SK-N-SH treated with all-trans-retinoic acid at 6 μM for 48 hours (cell line): ENCODE results near the gene CNTFR.

Experiments
- ATAC-seq: fragments of 200-7000 bp; cut with Tn5 transposase; 3 replicates; pipeline ENCODE4 v1.9.1; 2020; ENCODE audit warnings: mild to moderate bottlenecking, moderate library complexity
- BACH2 ChIP-seq: fragments of 250-450 bp; sonication (Bioruptor Pico); IDR thresholded peaks from 2 replicates; pipeline ENCODE4 v1.9.0; 2021; ENCODE audit warnings: mild to moderate bottlenecking, borderline replicate concordance
- CREB5 ChIP-seq: fragments of 250-450 bp; sonication (Bioruptor Pico); IDR thresholded peaks from 2 replicates; pipeline ENCODE4 v1.5.1; 2020; ENCODE audit warnings: low read depth, mild to moderate bottlenecking, moderate library complexity
- CSDC2 ChIP-seq: fragments of 250-450 bp; sonication (Bioruptor Pico); IDR thresholded peaks from 2 replicates; pipeline ENCODE4 v1.5.0; 2020; ENCODE audit warnings: mild to moderate bottlenecking, moderate library complexity
- ESRRG ChIP-seq: fragments of 250-450 bp; sonication (Bioruptor Pico); IDR thresholded peaks from 2 replicates; pipeline ENCODE4 v1.6.1; 2021; ENCODE audit warnings: mild to moderate bottlenecking
- GLIS3 ChIP-seq: fragments of 250-450 bp; sonication (Bioruptor Pico); IDR thresholded peaks from 2 replicates; pipeline ENCODE4 v1.5.0; 2020; ENCODE audit warnings: mild to moderate bottlenecking, moderate library complexity
- ISL1 ChIP-seq: fragments of 250-450 bp; sonication (Bioruptor Pico); IDR thresholded peaks from 2 replicates; pipeline ENCODE4 v2.1.2; 2022; ENCODE audit warnings: mild to moderate bottlenecking, moderate library complexity
- OSR1 ChIP-seq: fragments of 250-450 bp; sonication (Bioruptor Pico); IDR thresholded peaks from 2 replicates; pipeline ENCODE4 v1.8.0; 2022; ENCODE audit warnings: moderate library complexity, mild to moderate bottlenecking, inconsistent platforms
- POU6F1 ChIP-seq: fragments of 250-450 bp; sonication (Bioruptor Pico); IDR thresholded peaks from 2 replicates; pipeline ENCODE4 v1.8.0; 2021; ENCODE audit warnings: low read depth, mild to moderate bottlenecking, moderate library complexity, borderline replicate concordance
- PPARA ChIP-seq: fragments of 250-450 bp; sonication (Bioruptor Pico); IDR thresholded peaks from 2 replicates; pipeline ENCODE4 v1.5.0; 2020; ENCODE audit warnings: mild to moderate bottlenecking, borderline replicate concordance
- RARB ChIP-seq: fragments of 250-450 bp; sonication (Bioruptor Pico); IDR thresholded peaks from 2 replicates; pipeline ENCODE4 v1.8.0; 2021; ENCODE audit warnings: mild to moderate bottlenecking, moderate library complexity
- SNAI2 ChIP-seq: fragments of 250-450 bp; sonication (Bioruptor Pico); IDR thresholded peaks from 2 replicates; pipeline ENCODE4 v1.5.0; 2020; ENCODE audit warnings: mild to moderate bottlenecking, moderate library complexity
- TCF4 ChIP-seq: fragments of 250-450 bp; sonication (Bioruptor Pico); IDR thresholded peaks from 2 replicates; pipeline ENCODE4 v1.8.0; 2021; ENCODE audit warnings: mild to moderate bottlenecking, moderate library complexity, borderline replicate concordance
- TOX ChIP-seq: fragments of 250-450 bp; sonication (Bioruptor Pico); IDR thresholded peaks from 2 replicates; pipeline ENCODE4 v1.8.0; 2021; ENCODE audit warnings: mild to moderate bottlenecking, moderate library complexity, borderline replicate concordance
- ZC3H10 ChIP-seq: fragments of 250-450 bp; sonication (Bioruptor Pico); IDR thresholded peaks from 2 replicates; pipeline ENCODE4 v1.5.1; 2021; ENCODE audit warnings: mild to moderate bottlenecking, moderate library complexity
- ZFP3 ChIP-seq: fragments of 250-450 bp; sonication (Bioruptor Pico); IDR thresholded peaks from 2 replicates; pipeline ENCODE4 v1.5.0; 2020; ENCODE audit warnings: mild to moderate bottlenecking, moderate library complexity
- ZFP30 ChIP-seq: fragments of 450-650 bp; formaldehyde crosslinking; IDR thresholded peaks from 2 replicates; pipeline ENCODE4 v1.5.0; 2022; ENCODE audit warnings: mild to moderate bottlenecking, moderate library complexity
- ZNF565 ChIP-seq: fragments of 450-650 bp; formaldehyde crosslinking; conservative IDR thresholded peaks from 2 replicates; pipeline ENCODE4 v1.5.0; 2020; ENCODE audit warnings: low read depth, mild to moderate bottlenecking, moderate library complexity
- ZNF70 ChIP-seq: fragments of 450-650 bp; formaldehyde crosslinking; IDR thresholded peaks from 2 replicates; pipeline ENCODE4 v1.5.0; 2020; ENCODE audit warnings: mild to moderate bottlenecking, moderate library complexity
- ZNF8 ChIP-seq: fragments of 450-650 bp; formaldehyde crosslinking; IDR thresholded peaks from 2 replicates; pipeline ENCODE4 v1.5.0; 2020; ENCODE audit warnings: mild to moderate bottlenecking, moderate library complexity
- TF ChIP-seq, protein P1 (sequence below): fragments of 250-450 bp; sonication (Bioruptor Pico); IDR thresholded peaks from 2 replicates; pipeline ENCODE4 v1.5.0; 2020; ENCODE audit warnings: mild to moderate bottlenecking, moderate library complexity
- TF ChIP-seq, protein P2 (sequence below): fragments of 250-450 bp; sonication (Bioruptor Pico); IDR thresholded peaks from 2 replicates; pipeline ENCODE4 v1.5.1; 2021; ENCODE audit warnings: mild to moderate bottlenecking, moderate library complexity
- TF ChIP-seq, protein P3 (sequence below): fragments of 250-450 bp; sonication (Bioruptor Pico); IDR thresholded peaks from 2 replicates; pipeline ENCODE4 v1.8.0; 2020; ENCODE audit warnings: mild to moderate bottlenecking, moderate library complexity, borderline replicate concordance

CNTFR gene

DNA sequence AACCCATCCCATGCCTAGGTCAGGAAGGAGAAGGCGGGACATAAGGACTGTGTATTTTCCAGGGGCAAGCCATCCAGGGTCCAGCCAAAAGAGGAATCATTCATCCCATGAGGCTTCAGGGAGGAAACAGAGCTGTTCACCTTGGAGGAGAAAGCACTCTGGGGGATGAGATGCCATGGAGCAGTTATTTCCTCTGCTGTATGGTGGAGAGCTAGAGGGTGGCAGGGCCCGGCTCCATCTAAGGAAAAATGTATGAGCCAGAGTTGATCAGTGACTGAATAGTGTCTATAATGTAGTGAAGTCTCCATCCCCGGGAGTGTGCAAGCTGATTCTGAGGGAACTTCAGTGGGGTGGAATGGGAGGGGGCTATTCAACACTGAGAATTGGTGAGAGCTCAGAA is 74.7 kb downstream of the CNTFR start:
- no peak for TF ChIP-seq ZNF565 (CRISPR knock-in tag)
- TF ChIP-seq TOX (CRISPR knock-in tag): no peak
- no peak for TF ChIP-seq PPARA
- no peak for TF ChIP-seq SNAI2 (CRISPR knock-in tag)
- TF ChIP-seq ZFP3: no peak
- TF ChIP-seq CSDC2 (CRISPR knock-in tag): no peak
- TF ChIP-seq TCF4 (CRISPR knock-in tag): no peak
- no peak for TF ChIP-seq CREB5
- TF ChIP-seq, protein P1, sequence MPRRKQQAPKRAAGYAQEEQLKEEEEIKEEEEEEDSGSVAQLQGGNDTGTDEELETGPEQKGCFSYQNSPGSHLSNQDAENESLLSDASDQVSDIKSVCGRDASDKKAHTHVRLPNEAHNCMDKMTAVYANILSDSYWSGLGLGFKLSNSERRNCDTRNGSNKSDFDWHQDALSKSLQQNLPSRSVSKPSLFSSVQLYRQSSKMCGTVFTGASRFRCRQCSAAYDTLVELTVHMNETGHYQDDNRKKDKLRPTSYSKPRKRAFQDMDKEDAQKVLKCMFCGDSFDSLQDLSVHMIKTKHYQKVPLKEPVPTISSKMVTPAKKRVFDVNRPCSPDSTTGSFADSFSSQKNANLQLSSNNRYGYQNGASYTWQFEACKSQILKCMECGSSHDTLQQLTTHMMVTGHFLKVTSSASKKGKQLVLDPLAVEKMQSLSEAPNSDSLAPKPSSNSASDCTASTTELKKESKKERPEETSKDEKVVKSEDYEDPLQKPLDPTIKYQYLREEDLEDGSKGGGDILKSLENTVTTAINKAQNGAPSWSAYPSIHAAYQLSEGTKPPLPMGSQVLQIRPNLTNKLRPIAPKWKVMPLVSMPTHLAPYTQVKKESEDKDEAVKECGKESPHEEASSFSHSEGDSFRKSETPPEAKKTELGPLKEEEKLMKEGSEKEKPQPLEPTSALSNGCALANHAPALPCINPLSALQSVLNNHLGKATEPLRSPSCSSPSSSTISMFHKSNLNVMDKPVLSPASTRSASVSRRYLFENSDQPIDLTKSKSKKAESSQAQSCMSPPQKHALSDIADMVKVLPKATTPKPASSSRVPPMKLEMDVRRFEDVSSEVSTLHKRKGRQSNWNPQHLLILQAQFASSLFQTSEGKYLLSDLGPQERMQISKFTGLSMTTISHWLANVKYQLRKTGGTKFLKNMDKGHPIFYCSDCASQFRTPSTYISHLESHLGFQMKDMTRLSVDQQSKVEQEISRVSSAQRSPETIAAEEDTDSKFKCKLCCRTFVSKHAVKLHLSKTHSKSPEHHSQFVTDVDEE: no peak
- TF ChIP-seq, protein P2, sequence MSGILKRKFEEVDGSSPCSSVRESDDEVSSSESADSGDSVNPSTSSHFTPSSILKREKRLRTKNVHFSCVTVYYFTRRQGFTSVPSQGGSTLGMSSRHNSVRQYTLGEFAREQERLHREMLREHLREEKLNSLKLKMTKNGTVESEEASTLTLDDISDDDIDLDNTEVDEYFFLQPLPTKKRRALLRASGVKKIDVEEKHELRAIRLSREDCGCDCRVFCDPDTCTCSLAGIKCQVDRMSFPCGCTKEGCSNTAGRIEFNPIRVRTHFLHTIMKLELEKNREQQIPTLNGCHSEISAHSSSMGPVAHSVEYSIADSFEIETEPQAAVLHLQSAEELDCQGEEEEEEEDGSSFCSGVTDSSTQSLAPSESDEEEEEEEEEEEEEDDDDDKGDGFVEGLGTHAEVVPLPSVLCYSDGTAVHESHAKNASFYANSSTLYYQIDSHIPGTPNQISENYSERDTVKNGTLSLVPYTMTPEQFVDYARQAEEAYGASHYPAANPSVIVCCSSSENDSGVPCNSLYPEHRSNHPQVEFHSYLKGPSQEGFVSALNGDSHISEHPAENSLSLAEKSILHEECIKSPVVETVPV (CRISPR knock-in tag): no peak
- TF ChIP-seq ZC3H10 (CRISPR knock-in tag): no peak
- TF ChIP-seq GLIS3 (CRISPR knock-in tag): no peak
- no peak for TF ChIP-seq ESRRG (CRISPR knock-in tag)
- TF ChIP-seq BACH2: no peak
- TF ChIP-seq, protein P3, sequence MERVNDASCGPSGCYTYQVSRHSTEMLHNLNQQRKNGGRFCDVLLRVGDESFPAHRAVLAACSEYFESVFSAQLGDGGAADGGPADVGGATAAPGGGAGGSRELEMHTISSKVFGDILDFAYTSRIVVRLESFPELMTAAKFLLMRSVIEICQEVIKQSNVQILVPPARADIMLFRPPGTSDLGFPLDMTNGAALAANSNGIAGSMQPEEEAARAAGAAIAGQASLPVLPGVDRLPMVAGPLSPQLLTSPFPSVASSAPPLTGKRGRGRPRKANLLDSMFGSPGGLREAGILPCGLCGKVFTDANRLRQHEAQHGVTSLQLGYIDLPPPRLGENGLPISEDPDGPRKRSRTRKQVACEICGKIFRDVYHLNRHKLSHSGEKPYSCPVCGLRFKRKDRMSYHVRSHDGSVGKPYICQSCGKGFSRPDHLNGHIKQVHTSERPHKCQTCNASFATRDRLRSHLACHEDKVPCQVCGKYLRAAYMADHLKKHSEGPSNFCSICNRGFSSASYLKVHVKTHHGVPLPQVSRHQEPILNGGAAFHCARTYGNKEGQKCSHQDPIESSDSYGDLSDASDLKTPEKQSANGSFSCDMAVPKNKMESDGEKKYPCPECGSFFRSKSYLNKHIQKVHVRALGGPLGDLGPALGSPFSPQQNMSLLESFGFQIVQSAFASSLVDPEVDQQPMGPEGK (CRISPR knock-in tag): no peak
- no peak for TF ChIP-seq ISL1 (CRISPR knock-in tag)
- TF ChIP-seq POU6F1 (CRISPR knock-in tag): no peak
- no peak for TF ChIP-seq OSR1 (CRISPR knock-in tag)
- TF ChIP-seq ZFP30 (CRISPR knock-in tag): no peak

GRCh38 chr9:34514401-34514800 is 75.1 kb downstream of the CNTFR start:
- ATAC-seq: no peak
- TF ChIP-seq CSDC2 (CRISPR knock-in tag) (no peak), BACH2 (no peak), ZFP30 (CRISPR knock-in tag) (no peak), PPARA (no peak), ESRRG (CRISPR knock-in tag) (no peak), ZNF8 (CRISPR knock-in tag) (no peak), ZNF70 (CRISPR knock-in tag) (no peak), TOX (CRISPR knock-in tag) (no peak), ZNF565 (CRISPR knock-in tag) (no peak), RARB (CRISPR knock-in tag) (no peak), ZC3H10 (CRISPR knock-in tag) (no peak), OSR1 (CRISPR knock-in tag) (no peak), ISL1 (CRISPR knock-in tag) (no peak)
- TF ChIP-seq, protein P1: no peak
- TF ChIP-seq, protein P3 (CRISPR knock-in tag): no peak

More for the DNA sequence above, 74.7 kb downstream of the CNTFR start:
- ATAC-seq: no peak
